Left renal cortex interstitium (tissue), 4 donors: Measurements from ENCODE around the gene ITGA11. TPM values are rescaled to one million over a fixed set of nuclear protein-coding genes. Genes with fewer than 3 reads are reported as not detected.

ENCODE experiments used
- DNase-seq, 4 donors: peaks; one replicate each; pipeline ENCODE4 v3.0.0-alpha.2; 2013; ENCODE audit warnings: low read depth in 4 of 4, low spot score in 2 of 4, missing footprints in 1 of 4
- polyA plus RNA-seq, 4 donors: library from polyadenylated mRNA; unstranded; fragments of 120-200 nt; gene quantifications; one replicate each; pipeline ENCODE4 v1.2.1, GENCODE V29; 2013; ENCODE audit not compliant: insufficient read length in 4 of 4

The ITGA11 gene
- polyA plus RNA-seq, 4 donors, result 2.6 to 5.8 (median 4.1) TPM

- no peak for DNase-seq
Measured at GRCh38 chr15:68449389-68449788, 17.4 kb upstream of the ITGA11 start.

GRCh38 chr15:68447976-68448755 lies 16.2 kb upstream of the ITGA11 start:
- DNase-seq, result no peak

GRCh38 chr15:68447209-68447608 lies 15.2 kb upstream of the ITGA11 start:
- DNase-seq, result no peak

- no peak for DNase-seq
Measured at GRCh38 chr15:68445351-68445750, 13.4 kb upstream of the ITGA11 start.

GRCh38 chr15:68444336-68444735 lies 12.4 kb upstream of the ITGA11 start:
- no peak for DNase-seq

GRCh38 chr15:68442903-68443302 lies 10.9 kb upstream of the ITGA11 start:
- DNase-seq, result no peak

- DNase-seq, result no peak
Measured at GRCh38 chr15:68442041-68442440, 10.1 kb upstream of the ITGA11 start.

- no peak for DNase-seq
Measured at GRCh38 chr15:68441045-68441743, 9.2 kb upstream of the ITGA11 start.

- no peak for DNase-seq
Measured at GRCh38 chr15:68440136-68440535, 8.2 kb upstream of the ITGA11 start.

GRCh38 chr15:68439506-68439905 lies 7.5 kb upstream of the ITGA11 start:
- DNase-seq, result no peak

GRCh38 chr15:68436680-68437079 lies 4.7 kb upstream of the ITGA11 start:
- no peak for DNase-seq

- DNase-seq, result no peak
Measured at GRCh38 chr15:68435966-68436365, 4.0 kb upstream of the ITGA11 start.

GRCh38 chr15:68434021-68434420 lies 2.1 kb upstream of the ITGA11 start:
- no peak for DNase-seq

GRCh38 chr15:68433551-68433950 lies 1.6 kb upstream of the ITGA11 start:
- no peak for DNase-seq

GRCh38 chr15:68432441-68433064 lies 590 bp upstream of the ITGA11 start:
- no peak for DNase-seq

GRCh38 chr15:68431037-68431791 lies 749 bp downstream of the ITGA11 start:
- no peak for DNase-seq

GRCh38 chr15:68430471-68431036 lies 1.4 kb downstream of the ITGA11 start:
- no peak for DNase-seq

GRCh38 chr15:68429691-68430470 lies 2.1 kb downstream of the ITGA11 start:
- DNase-seq, result no peak

- no peak for DNase-seq
Measured at GRCh38 chr15:68428431-68428940, 3.5 kb downstream of the ITGA11 start.

GRCh38 chr15:68427963-68428362 lies 4.0 kb downstream of the ITGA11 start:
- no peak for DNase-seq
